Epithelial cell of proximal tubule (primary cell): ENCODE results near the gene MORN1. TPM values are rescaled to one million over a fixed set of nuclear protein-coding genes. Genes with fewer than 3 reads are reported as not detected.

ENCODE experiments used
- DNase-seq: peaks from one replicate; pipeline ENCODE4 v3.0.0-alpha.2; 2011; ENCODE audit warnings: low read depth
- H3K4me3 ChIP-seq: 2 replicates; pipeline ENCODE4 v1.5.1; 2011; ENCODE audit warnings: low read depth, mild to moderate bottlenecking, low read length
- CTCF ChIP-seq: conservative IDR thresholded peaks from 2 replicates; pipeline ENCODE4 v1.5.1; 2012; ENCODE audit warnings: low read depth, mild to moderate bottlenecking, low read length
- total RNA-seq: library from RNA; depleted of rRNA; stranded (reverse); fragments of >200 nt; gene quantifications from 2 replicates; pipeline ENCODE4 v1.2.3, GENCODE V29; 2015

The MORN1 gene
- total RNA-seq, 1 donor from 2014 or later = 8.1 TPM

GRCh38 chr1:2430592-2430973, 39.2 kb upstream of the MORN1 start:
- H3K4me3 ChIP-seq = no peak overlapping the region
- TF ChIP-seq CTCF = no peak
- DNase-seq = no peak

- H3K4me3 ChIP-seq = no peak overlapping the region
- no peak for DNase-seq
- TF ChIP-seq CTCF = peak; percentile 47
These were observed 38.6 kb upstream of the MORN1 start for GRCh38 chr1:2429780-2430591.

GRCh38 chr1:2428490-2428889, 37.1 kb upstream of the MORN1 start:
- H3K4me3 ChIP-seq = no peak overlapping the region
- TF ChIP-seq CTCF = no peak
- no peak for DNase-seq

- no peak overlapping the region for H3K4me3 ChIP-seq
- DNase-seq = no peak
- TF ChIP-seq CTCF = no peak
These were observed 36.6 kb upstream of the MORN1 start for GRCh38 chr1:2427976-2428375.

- DNase-seq = no peak
- TF ChIP-seq CTCF = no peak
- H3K4me3 ChIP-seq = no peak overlapping the region
These were observed 35.7 kb upstream of the MORN1 start for GRCh38 chr1:2427051-2427450.

GRCh38 chr1:2426540-2426939, 35.2 kb upstream of the MORN1 start:
- no peak for DNase-seq

More at GRCh38 chr1:2426540-2426939, 35.2 kb upstream of the MORN1 start:
- H3K4me3 ChIP-seq = no peak overlapping the region
- TF ChIP-seq CTCF = no peak
